Astrocyte (in vitro differentiated cells and primary cell): ENCODE results near the gene CASP12. TPM values are rescaled to one million over a fixed set of nuclear protein-coding genes. Genes with fewer than 3 reads are reported as not detected.

Source experiments
- DNase-seq: peaks from one replicate; pipeline ENCODE4 v3.0.0-alpha.2; 2010; ENCODE audit warnings: low read depth
- FAIRE-seq: peaks from 2 replicates; lab custom pipeline; 2011; peaks lifted over from hg19 to GRCh38; lab: Jason Lieb, UNC
- H2AFZ ChIP-seq: 2 replicates; pipeline ENCODE4 v1.6.0; 2012; ENCODE audit warnings: low read depth, low read length, inconsistent platforms
- H3K27ac ChIP-seq: 2 replicates; pipeline ENCODE4 v1.5.1; 2011; ENCODE audit warnings: low read depth, low read length, inconsistent platforms
- H3K27me3 ChIP-seq: 2 replicates; pipeline ENCODE4 v1.6.0; 2011; ENCODE audit warnings: low read length, inconsistent platforms; ENCODE audit not compliant: insufficient read depth
- H3K36me3 ChIP-seq: 2 replicates; pipeline ENCODE4 v1.5.1; 2011; ENCODE audit warnings: low read length, inconsistent platforms; ENCODE audit not compliant: insufficient read depth
- H3K4me1 ChIP-seq: 2 replicates; pipeline ENCODE4 v1.5.1; 2011; ENCODE audit warnings: low read length, inconsistent platforms; ENCODE audit not compliant: insufficient read depth
- H3K4me2 ChIP-seq: 2 replicates; pipeline ENCODE4 v1.6.0; 2012; ENCODE audit warnings: low read length, inconsistent platforms
- H3K4me3 ChIP-seq: 2 replicates; pipeline ENCODE4 v1.5.1; 2011; ENCODE audit warnings: low read depth, mild to moderate bottlenecking, low read length, inconsistent platforms; ENCODE audit not compliant: insufficient read depth
- H3K79me2 ChIP-seq: 2 replicates; pipeline ENCODE4 v1.6.0; 2012; ENCODE audit warnings: mild to moderate bottlenecking, low read length, inconsistent platforms; ENCODE audit not compliant: insufficient read depth
- H3K9ac ChIP-seq: 2 replicates; pipeline ENCODE4 v1.6.0; 2012; ENCODE audit warnings: mild to moderate bottlenecking, low read length, inconsistent platforms
- H3K9me3 ChIP-seq: 2 replicates; pipeline ENCODE4 v1.5.1; 2012; ENCODE audit warnings: low read depth, mild to moderate bottlenecking, low read length, inconsistent platforms; ENCODE audit not compliant: insufficient read depth
- H4K20me1 ChIP-seq: 2 replicates; pipeline ENCODE4 v1.6.0; 2012; ENCODE audit warnings: low read length, inconsistent platforms; ENCODE audit not compliant: insufficient read depth
- H3K27ac Mint-ChIP-seq: one replicate; pipeline ENCODE4 v1.8.0; 2021; ENCODE audit warnings: mild to moderate bottlenecking, mixed read lengths; ENCODE audit not compliant: unreplicated experiment
- H3K27me3 Mint-ChIP-seq: one replicate; pipeline ENCODE4 v1.8.0; 2021; ENCODE audit warnings: low read depth, mixed read lengths; ENCODE audit not compliant: unreplicated experiment
- H3K36me3 Mint-ChIP-seq: one replicate; pipeline ENCODE4 v1.8.0; 2021; ENCODE audit warnings: low read depth, mixed read lengths; ENCODE audit not compliant: unreplicated experiment
- H3K4me1 Mint-ChIP-seq: one replicate; pipeline ENCODE4 v1.8.0; 2021; ENCODE audit warnings: low read depth, mixed read lengths; ENCODE audit not compliant: unreplicated experiment
- H3K4me3 Mint-ChIP-seq: one replicate; pipeline ENCODE4 v1.8.0; 2021; ENCODE audit warnings: mild to moderate bottlenecking, moderate library complexity, mixed read lengths; ENCODE audit not compliant: unreplicated experiment
- H3K9me3 Mint-ChIP-seq: one replicate; pipeline ENCODE4 v1.8.0; 2021; ENCODE audit warnings: mild to moderate bottlenecking, mixed read lengths; ENCODE audit not compliant: unreplicated experiment
- EZH2 ChIP-seq: IDR thresholded peaks from 2 replicates; pipeline ENCODE4 v1.6.1; 2012; ENCODE audit warnings: mild to moderate bottlenecking, low read length, inconsistent platforms; ENCODE audit not compliant: insufficient read depth
- total RNA-seq: library from RNA; stranded (reverse); gene quantifications from 2 replicates; pipeline ENCODE4 v1.2.1, GENCODE V29; 2021
- TF ChIP-seq, protein P1 (sequence below): IDR thresholded peaks from 2 replicates; pipeline ENCODE4 v1.5.1; 2011; ENCODE audit warnings: low read depth, mild to moderate bottlenecking, inconsistent platforms, low read length, moderate library complexity; ENCODE audit not compliant: insufficient read depth

The CASP12 gene
- total RNA-seq, 1 donor from 2014 or later: not detected

DNA sequence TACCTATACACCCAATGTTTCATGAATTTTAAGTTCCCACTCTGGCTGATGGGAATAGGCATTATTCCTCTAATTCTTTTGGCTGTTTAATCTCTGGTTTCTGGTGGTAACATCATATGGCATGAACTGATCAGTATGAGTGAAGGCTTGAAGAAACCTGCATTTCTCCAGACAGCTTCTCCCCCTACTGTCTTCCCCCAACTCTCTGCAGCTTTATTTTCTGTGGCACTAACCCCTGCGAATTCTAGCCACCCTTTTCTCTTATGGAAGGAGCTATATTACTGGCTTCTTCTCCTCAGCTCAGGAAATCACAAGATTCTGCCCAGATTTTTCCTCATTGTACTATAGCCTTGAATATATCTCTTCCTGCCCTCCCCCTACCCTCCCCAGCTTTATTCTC is 57.1 kb downstream of the CASP12 start:
- no peaks in the 10 kb centered on the region for H4K20me1 ChIP-seq
- H3K4me3 Mint-ChIP-seq: no peak overlapping the region
- no peaks in the 10 kb centered on the region for H3K27me3 ChIP-seq
- H3K27me3 Mint-ChIP-seq: no peaks in the 10 kb centered on the region
- H3K4me1 ChIP-seq: no peaks in the 10 kb centered on the region
- no peak for FAIRE-seq
- no peak for TF ChIP-seq EZH2
- TF ChIP-seq, protein P1, sequence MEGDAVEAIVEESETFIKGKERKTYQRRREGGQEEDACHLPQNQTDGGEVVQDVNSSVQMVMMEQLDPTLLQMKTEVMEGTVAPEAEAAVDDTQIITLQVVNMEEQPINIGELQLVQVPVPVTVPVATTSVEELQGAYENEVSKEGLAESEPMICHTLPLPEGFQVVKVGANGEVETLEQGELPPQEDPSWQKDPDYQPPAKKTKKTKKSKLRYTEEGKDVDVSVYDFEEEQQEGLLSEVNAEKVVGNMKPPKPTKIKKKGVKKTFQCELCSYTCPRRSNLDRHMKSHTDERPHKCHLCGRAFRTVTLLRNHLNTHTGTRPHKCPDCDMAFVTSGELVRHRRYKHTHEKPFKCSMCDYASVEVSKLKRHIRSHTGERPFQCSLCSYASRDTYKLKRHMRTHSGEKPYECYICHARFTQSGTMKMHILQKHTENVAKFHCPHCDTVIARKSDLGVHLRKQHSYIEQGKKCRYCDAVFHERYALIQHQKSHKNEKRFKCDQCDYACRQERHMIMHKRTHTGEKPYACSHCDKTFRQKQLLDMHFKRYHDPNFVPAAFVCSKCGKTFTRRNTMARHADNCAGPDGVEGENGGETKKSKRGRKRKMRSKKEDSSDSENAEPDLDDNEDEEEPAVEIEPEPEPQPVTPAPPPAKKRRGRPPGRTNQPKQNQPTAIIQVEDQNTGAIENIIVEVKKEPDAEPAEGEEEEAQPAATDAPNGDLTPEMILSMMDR: no peak
- no peaks in the 10 kb centered on the region for H3K9me3 ChIP-seq
- H3K27ac ChIP-seq: no peak overlapping the region
- no peaks in the 10 kb centered on the region for H3K79me2 ChIP-seq
- DNase-seq: no peak
- H2AFZ ChIP-seq: no peak overlapping the region
- no peak overlapping the region for H3K27ac Mint-ChIP-seq
- no peaks in the 10 kb centered on the region for H3K36me3 ChIP-seq
- H3K9ac ChIP-seq: no peak overlapping the region
- H3K4me3 ChIP-seq: no peak overlapping the region
- H3K9me3 Mint-ChIP-seq: peaks cover 2% of the 10 kb centered on the region
- no peaks in the 10 kb centered on the region for H3K4me1 Mint-ChIP-seq
- no peaks in the 10 kb centered on the region for H3K36me3 Mint-ChIP-seq
- no peak overlapping the region for H3K4me2 ChIP-seq

DNA sequence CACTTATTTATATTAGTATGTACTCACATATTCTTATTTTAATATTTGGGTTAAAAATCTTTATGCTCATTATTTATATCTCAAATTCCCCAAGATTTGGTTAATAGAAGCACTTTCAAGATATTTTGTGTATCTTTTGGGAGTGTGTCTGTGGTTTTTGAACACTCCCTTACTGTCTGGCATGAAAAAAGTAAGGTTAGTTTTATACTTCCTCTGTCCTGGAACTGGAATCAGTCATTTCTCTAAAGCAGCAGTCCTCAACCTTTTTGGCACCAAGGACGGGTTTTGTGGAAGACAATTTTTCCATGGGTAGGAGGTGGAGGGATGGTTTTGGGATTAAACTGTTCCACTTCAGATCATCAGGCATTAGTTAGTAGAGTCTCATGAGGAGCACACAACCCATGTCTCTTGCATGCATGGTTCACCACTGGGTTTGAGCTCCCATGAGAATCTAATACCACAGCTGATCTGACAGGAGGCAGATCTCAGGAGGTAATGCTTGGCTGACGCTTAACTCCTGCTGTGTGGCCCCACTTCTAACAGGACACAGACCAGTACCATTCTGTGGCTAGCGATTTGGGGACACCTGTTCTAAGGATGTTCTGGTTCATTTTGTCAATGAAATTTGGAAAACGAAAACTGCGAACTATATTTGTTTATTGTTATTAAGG is 60.2 kb downstream of the CASP12 start:
- Mint-ChIP-seq H3K27me3 (no peaks in the 10 kb centered on the region), H3K9me3 (peaks cover 2% of the 10 kb centered on the region), H3K4me3 (no peak overlapping the region), H3K4me1 (no peaks in the 10 kb centered on the region), H3K36me3 (no peaks in the 10 kb centered on the region), H3K27ac (no peak overlapping the region)
- no peaks in the 10 kb centered on the region for H3K27me3 ChIP-seq
- H3K4me1 ChIP-seq: no peaks in the 10 kb centered on the region
- no peak overlapping the region for H3K4me2 ChIP-seq
- H3K9ac ChIP-seq: no peak overlapping the region
- no peaks in the 10 kb centered on the region for H3K9me3 ChIP-seq
- TF ChIP-seq, protein P1: no peak
- no peak for TF ChIP-seq EZH2
- H3K79me2 ChIP-seq: no peaks in the 10 kb centered on the region
- no peak overlapping the region for H2AFZ ChIP-seq
- H3K4me3 ChIP-seq: no peak overlapping the region
- FAIRE-seq: no peak
- no peaks in the 10 kb centered on the region for H3K36me3 ChIP-seq
- no peak for DNase-seq
- no peak overlapping the region for H3K27ac ChIP-seq
- H4K20me1 ChIP-seq: no peaks in the 10 kb centered on the region

DNA sequence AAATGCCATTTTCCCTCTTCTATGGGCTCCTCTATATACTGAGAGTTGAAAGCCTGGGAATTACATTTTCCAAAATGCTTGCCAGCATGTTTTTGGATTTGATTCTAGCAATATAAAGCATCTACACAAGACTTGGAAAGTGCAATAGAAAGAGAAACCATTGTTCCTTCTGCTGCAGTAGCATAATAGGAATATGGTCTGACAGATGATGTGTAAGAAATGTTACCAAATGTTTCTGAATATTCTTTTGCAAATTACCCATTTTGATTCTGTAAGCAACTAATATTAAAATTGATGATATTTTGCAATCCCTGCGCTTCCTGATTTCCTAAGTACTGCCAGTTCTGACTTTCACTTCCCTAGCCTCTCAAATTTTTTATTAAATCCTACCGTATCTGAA is 61.6 kb downstream of the CASP12 start:
- H4K20me1 ChIP-seq: no peaks in the 10 kb centered on the region
- no peaks in the 10 kb centered on the region for H3K4me1 Mint-ChIP-seq
- no peaks in the 10 kb centered on the region for H3K27me3 ChIP-seq
- H2AFZ ChIP-seq: no peak overlapping the region
- no peak overlapping the region for H3K4me3 ChIP-seq
- no peak overlapping the region for H3K4me3 Mint-ChIP-seq
- no peaks in the 10 kb centered on the region for H3K79me2 ChIP-seq
- peaks cover 2% of the 10 kb centered on the region for H3K9me3 Mint-ChIP-seq
- no peak overlapping the region for H3K27ac Mint-ChIP-seq
- TF ChIP-seq EZH2: no peak
- TF ChIP-seq, protein P1: no peak
- FAIRE-seq (no peak), DNase-seq (no peak)
- H3K36me3 ChIP-seq: no peaks in the 10 kb centered on the region
- H3K9ac ChIP-seq: no peak overlapping the region
- no peaks in the 10 kb centered on the region for H3K27me3 Mint-ChIP-seq
- H3K4me2 ChIP-seq: no peak overlapping the region
- no peaks in the 10 kb centered on the region for H3K4me1 ChIP-seq
- H3K27ac ChIP-seq: no peak overlapping the region
- no peaks in the 10 kb centered on the region for H3K36me3 Mint-ChIP-seq
- H3K9me3 ChIP-seq: no peaks in the 10 kb centered on the region
